Non-pigmented ciliary epithelial cell (primary cell): Measurements from ENCODE around the gene ZNF692.
"Not testable (repeated sequence)": the region's sequence is repeated elsewhere in the genome, so short reads cannot be mapped to it uniquely, and the experiment has no call there.

Source experiments
- DNase-seq: peaks from one replicate; pipeline ENCODE4 v3.0.0-alpha.2; 2010; ENCODE audit warnings: low read depth

Gene ZNF692, protein sequence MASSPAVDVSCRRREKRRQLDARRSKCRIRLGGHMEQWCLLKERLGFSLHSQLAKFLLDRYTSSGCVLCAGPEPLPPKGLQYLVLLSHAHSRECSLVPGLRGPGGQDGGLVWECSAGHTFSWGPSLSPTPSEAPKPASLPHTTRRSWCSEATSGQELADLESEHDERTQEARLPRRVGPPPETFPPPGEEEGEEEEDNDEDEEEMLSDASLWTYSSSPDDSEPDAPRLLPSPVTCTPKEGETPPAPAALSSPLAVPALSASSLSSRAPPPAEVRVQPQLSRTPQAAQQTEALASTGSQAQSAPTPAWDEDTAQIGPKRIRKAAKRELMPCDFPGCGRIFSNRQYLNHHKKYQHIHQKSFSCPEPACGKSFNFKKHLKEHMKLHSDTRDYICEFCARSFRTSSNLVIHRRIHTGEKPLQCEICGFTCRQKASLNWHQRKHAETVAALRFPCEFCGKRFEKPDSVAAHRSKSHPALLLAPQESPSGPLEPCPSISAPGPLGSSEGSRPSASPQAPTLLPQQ

DNA sequence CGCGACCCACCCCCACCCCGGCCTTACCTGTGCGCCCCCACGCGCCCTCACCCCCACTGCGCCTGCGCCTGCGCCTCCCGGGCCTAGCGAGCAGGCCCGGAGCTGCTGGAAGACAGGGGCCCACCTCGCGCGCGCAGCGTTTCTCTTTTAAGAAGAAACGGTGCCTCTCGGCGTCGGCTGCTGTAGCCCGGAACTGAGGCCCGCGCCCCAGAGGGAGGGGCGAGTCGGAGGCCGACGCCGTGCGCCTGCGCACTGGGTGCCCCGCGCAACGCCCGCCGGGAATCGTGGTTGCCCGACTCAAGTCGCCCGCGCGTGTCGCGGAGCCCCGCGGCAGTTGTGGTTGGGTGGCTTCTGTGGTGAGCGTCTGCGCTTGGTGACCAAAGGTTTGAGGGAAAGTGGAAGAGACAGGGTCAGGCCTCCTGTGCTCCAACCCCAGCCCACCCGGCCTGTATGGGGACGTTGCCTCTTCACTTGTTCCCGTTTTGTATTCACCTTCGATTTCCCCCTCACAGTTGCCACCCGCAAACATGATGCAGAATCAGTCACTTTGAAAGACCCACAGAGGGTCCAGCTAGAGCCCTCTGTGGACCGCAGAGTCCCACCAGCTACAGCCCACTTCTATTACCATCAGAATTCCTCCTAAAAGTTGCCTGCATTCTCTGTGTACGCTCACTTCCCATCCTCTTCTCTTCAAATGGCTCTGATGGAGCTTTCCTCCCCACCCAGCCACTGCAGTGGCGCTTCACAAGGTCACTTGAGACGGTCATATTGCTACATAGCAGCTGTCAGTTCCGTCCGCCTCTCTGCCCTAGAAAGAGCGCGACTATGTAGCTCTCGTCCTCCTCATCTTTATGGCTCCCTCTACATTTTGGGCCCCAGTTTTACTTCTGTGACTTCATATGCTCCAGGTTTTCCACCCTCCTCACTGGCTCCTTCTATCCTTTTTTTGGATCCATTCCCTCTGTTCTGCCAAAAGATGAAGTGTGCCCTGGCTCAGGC is at the start of gene ZNF692:
Gene ZNF692, minus strand, starts transcription at position 195 of the 999 bp plus-strand sequence. CDS start 776 bp downstream, outside the sequence.
- no peak for DNase-seq

DNA sequence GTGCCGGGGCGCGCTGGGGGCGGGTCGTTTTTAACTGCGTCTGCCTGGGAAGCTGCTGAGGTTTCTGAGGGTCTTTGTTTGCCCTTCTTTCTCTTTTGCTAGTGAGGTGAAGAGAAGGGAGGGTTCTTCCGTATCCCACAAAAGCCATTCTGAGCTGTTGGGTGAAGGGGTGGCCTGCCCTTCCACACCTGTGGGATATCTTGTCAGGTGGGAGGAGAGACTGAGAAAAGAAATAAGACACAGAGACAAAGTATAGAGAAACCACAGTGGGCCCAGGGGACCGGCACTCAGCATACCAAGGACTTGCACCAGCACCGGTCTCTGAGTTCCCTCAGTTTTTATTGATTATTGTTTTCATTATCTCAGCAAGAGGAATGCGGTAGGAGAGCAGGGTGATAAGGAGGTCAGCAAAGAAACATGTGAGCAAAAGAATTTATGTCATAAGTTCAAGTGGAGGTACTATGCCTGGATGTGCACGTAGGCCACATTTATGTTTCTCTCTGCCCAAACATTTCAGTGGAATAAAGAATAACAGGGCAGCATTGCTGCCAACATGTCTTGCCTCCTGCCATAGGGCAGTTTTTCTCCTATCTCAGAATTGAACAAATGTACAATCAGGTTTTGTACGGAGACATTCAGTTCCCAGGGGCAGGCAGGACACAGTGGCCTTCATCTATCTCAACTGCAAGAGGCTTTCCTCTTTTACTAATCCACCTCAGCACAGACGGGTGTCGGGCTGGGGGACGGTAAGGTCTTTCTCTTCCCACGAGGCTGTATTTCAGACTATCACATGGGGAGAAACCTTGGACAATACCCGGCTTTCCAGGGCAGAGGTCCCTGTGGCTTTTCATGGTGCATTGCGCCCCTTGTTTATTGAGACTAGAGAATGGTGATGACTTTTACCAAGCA is 48.1 kb upstream of the ZNF692 start:
- no peak for DNase-seq

DNA sequence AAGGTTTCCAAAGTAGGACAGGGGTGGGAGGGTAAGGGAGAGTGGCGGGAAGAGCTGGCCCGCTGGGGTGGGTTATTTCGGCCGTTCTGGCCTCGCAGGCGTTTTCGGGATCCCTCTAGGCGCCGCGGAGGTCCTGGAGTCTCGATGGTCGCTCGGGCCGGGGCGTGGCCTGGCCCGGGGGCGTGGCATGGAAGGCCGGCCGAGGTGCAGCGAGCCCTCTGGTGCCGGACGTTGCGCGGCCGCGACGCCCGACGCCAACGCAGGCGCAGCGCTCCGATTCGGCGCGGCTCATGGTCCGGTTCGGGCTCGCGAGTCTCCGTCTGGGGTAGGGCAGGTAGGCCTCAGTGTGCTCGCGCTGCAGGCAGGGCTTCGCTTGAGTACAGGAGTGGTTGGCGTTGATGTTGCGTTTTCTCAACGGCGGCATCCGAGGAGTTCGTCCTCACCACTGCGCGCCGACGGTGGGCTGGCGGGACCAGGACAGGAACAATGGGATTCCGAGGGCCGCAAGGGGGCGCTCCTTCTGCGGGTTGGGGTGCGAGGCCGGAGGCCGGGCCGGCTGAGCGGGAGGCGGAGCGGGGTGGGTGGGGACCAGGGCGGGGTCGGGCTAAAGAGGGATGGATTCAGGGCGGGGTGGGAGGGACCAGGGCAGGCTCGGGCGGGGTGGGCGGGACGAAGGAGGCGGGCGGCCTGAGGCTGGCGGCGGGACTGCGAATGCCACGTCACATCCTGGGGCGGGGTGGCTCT is 47.3 kb upstream of the ZNF692 start, which contains the start of gene PGBD2:
Gene PGBD2, plus strand, starts transcription at position 227 of the 744 bp plus-strand sequence. CDS start 7,628 bp downstream, outside the sequence.
- peak; percentile 60 for DNase-seq

DNA sequence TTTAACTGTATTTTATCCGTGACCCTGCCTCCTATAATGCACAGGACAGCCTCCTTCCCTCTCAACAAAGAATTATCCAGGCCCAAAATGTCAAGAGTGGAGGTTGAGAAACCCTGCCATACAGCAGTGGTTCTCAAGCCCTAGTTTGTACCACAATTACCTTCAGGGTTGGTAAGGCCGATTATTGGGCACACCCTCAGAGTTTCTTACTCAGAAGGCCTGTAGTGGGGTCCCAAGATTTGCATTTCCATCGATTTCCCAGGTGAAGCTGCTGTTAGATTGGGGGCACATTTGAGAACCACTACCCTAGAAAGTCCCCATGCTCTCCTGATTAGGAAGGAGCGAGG is 46.8 kb upstream of the ZNF692 start:
- no peak for DNase-seq

DNA sequence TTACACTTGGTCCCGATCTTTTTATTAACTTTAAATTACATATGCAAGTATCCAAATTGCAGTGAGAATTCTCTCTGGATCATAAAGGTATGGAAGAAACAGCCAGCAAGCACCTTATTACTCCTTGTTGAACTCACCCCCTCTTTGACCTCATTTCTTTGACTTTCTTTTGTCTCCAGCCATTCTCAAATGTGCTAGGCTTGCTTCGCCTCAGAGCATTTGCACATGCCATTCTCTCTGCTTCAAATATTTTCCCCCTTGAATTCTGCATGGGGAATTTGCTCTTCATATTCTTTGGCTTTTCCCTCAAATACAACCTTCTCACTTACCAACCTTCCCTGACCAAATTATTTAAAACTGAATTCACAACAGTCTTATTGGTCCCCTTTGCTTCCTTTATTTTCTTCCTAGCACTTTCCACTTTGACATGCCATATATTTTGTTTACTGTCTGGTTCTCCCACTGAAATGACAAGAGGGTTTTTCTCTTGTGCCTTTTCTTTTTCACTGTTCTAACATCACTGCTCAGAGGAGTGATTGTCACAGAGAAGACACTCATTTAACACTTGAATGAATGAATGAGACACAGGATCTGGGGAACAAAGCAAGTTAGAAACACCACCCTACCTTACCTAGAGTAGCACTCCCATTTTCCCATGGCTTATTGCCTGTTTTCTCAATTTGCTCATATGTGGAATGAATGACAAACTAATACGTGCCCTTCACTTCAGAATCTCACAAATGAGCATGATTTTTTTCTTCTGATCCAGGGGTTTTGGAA is 45.7 kb upstream of the ZNF692 start:
- DNase-seq = no peak

DNA sequence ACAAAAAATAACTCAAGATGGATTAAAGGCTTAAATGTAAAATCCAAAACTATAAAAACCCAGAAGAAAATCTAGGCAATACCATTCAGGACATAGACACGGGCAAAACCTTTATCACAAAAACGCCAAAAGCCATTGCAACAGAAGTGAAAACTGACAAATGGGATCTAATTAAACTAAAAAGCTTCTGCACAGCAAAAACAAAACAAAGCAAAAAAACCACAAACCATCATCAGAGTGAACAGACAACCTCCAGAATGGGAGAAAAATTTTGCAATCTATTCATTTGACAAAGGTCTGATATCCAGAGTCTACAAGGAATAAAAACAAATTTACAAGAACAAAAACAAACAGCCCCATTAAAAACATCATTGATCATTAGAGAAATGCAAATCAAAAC is 42.7 kb upstream of the ZNF692 start:
- no peak for DNase-seq

DNA sequence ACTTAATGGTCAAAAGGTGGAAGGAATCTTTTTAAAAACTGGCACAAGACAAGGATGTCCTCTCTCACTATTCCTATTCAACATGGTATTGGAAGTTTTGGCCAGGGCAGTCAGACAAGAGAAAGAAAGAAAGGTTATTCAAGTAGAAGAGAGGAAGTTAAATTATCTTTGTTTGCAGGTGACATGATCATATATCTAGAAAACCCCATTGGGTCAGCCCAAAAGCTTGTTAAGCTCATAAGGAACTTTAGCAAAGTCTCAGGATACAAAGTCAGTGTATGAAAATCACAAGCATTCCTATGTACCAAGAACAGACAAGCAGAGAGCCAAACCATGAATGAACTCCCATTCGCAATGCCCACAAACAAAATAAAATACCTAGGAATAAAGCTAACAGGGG is 41.8 kb upstream of the ZNF692 start:
- DNase-seq = no peak

DNA sequence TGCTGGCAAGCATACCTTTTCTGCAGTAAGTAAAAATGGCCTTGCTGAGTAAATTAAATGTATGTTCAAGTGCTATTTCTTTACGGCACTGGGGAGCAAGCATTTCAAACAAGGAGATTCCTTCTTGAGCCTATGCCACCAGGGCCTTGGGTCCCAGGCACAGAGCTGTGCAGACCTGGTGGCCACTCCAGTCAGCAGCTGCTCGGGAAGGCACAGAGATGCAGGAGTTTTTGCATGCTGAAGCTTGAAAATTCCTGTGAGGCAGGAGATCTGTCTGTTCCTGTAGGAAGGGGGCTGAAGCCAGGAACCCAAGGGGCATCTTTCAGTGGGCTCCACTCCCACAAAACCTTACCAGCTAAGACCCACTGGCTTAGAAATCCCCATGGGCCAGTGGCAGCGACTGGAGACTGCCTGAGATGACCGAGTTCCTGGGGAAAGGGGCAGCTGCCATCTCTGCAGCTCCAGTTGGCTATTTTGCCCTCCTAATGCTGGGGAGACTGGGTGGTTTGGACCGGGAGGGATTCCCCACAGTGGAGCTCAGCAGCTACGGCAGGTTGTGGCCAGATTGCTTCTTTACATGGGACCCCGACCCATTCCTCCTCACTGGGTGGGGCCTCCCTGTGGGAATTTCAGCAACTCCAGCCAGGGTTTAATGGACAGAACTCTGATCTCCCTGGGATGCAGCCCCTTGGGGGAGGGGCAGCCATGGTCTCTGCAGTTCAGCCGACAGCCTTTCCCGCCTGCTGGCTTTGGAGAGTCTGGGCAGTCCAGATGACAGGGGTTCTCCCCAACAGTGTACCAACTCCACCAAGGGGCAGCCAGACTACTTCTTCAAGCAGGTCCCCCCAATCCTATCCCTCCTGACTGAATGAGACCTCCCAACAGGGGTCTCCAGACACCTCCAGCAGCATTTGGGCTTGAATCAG is 38.8 kb upstream of the ZNF692 start:
- no peak for DNase-seq

DNA sequence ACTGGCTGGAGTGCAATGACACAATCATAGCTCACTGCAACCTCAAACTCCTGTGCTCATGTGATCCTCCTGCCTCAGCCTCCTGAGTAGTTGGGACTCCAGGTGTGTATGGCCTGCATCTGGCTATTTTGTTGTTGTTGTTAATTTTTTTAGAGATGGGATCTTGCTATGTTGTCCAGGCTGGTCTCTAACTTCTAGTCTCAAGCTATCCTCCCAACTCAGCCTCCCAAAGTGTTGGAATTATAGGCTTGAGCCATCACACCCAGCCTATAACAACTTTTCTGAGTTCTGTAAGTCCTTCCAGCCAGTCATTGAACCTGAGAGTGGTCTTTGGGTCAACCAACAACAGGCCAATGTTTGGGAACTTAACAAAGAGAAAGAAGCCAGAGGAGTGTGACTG is 36.0 kb upstream of the ZNF692 start:
- DNase-seq = no peak

DNA sequence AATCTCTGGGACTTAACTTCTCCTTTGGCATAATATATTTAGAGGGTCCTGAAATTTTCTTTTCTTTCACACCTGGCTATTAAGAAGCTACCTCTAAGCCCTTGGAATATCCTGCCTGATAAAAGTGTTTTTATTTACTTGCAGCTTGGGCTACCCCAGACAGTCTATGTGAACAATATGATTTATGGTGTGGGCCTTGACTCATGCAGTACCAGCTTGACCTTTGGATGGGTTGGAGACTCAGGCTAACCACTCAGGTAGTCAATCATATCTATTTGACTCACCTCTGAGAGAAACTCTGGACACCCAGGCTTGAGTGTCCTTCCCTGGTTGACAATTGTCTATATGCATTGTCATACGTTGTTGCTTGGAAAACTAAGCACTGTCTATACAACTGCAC is 33.7 kb upstream of the ZNF692 start:
- DNase-seq = no peak

DNA sequence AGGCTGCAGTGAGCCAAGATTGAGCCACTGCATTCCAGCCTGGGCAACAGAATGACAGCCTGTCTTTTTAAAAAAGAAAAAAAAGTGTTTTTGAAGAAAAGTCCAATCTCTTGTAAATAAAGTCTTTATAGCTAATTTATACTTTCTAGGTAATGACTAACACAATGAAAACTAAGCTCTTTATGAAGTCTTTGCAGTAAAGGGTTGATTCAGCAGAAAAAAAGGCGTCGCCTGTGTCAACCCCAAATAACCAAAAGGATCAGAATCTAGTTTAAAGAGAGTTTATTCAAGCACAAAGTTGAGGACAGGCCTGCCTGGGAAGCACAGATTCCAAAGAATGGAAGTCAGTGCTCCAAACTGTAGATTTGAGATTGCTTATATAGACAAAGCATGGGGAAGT is 32.9 kb upstream of the ZNF692 start:
- no peak for DNase-seq

DNA sequence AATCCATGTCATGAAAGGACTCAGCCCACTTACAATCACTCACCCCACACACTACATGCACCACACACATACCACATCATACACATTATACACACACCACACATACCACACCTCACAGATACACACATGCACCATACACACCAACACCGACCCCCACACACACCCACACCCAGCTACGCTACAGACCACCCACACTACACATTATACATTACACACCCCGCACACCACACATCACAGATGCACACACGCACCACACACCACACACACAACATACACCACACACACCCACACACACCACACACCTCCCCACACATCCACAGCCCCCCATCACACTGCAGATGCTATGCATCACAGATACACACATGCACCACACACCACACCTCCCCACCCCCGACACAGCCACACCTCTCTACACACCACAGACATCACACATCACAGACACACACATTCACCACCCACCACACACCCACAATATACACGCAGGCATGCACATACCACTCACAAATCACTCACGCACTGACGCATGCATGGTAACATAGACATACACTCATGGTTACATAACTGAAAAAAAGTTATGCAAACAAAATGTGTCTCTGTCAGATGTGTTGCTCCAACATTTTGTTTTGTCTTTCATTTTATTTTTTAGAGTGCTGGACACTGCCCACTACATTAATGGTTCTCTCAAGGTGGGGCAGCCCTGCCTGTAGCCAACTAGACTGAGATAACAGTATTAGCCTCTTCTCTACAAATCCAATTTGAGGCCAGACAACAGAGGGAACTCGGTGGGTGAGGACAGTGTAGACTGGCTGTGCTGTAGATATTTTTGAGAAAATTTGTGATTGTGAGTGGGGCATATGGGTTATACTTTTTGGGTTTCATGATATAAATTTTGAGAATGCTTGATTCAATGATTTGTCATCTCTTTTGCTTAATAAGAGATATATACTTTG is 31.9 kb upstream of the ZNF692 start:
- no peak for DNase-seq

DNA sequence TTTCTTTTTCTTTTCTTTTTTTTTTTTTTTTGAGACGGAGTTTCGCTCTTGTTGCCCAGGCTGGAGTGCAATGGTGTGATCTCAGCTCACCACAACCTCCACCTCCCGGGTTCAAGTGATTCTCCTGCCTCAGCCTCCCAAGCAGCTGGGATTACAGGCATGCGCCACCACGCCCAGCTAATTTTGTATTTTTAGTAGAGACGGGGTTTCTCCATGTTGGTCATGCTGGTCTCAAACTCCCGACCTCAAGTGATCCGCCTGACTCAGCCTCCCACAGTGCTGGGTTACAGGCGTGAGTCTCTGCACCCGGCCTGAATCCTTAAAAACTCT is 31.0 kb upstream of the ZNF692 start:
- DNase-seq = not testable (repeated sequence)

DNA sequence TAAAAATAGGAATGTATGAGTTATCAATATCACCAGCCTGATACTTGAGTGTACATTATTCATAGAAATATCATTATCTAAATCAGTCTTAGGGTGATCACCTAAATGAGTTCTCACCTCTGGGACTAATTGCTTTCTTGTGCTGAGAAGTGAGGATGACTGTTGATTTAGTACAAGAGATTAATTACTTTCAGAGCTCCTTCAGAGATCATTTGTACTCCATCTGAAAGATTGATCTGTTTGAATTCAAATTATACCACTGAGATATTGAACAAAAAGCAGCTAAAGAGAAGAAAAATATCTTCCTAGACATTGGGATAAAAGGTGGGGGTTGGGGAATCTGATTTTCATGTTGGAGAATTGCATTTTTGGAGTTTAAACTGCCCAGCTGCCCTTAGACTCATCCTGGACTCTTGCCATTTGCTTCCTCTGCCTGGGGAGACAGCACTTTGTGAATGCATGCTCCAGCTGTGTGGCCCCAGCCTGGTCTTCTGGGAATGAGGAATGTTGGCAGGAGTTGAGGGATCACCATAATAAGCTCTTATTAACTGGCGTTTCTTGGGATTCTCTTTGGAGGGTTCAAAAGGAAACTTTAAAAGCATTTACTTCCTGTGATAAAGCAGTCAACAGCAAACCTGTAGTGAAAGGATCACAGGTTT is 27.5 kb upstream of the ZNF692 start:
- DNase-seq = no peak

DNA sequence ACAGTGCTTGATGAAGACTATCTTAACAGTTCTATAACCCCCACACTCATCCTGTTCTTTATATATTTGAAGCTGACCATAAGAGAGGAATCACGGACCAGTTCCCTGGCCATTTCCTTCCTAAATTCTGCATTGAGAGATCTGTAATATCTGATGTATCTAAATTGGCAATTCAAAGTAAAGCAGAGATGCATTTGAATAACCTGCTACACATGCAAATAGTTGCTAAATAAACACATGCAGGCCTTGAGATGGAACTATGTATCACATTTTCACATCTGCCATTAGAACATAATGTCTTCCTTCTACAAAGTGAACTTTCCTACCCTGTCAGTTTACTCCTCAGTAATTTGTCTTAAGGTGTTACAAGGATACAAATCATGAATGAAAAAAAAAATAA is 26.8 kb upstream of the ZNF692 start:
- DNase-seq = no peak

DNA sequence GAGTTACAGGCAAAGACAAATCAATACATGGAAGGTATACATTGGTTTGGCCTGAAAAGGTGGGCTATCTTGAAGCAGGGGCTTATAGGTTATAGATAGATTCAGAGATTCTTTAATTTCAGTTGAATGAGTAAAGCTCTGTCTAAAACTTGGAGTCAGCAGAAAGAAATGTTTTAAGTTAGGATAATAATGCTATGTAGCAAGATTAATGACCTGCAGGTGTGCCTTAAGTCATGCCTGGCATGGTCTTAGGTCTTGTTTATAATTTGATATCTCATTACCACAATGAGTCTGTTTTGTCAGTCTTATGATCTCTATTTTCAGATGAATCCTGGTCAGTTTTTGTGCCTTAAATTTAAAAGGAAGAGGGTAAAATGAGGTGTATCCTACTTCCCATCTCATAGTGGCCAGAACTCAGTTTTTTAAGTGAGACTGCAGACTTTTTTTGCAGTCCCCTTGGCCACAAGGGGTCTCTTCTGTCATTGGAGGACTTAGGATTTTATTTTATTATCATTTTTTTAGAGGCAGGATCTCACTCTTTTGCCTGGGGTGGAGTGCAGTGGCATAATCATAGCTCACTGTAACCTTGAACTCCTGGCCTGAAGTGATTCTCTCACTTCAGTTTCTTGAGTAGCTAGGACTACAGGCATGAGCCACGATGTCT is 25.9 kb upstream of the ZNF692 start:
- DNase-seq = no peak

DNA sequence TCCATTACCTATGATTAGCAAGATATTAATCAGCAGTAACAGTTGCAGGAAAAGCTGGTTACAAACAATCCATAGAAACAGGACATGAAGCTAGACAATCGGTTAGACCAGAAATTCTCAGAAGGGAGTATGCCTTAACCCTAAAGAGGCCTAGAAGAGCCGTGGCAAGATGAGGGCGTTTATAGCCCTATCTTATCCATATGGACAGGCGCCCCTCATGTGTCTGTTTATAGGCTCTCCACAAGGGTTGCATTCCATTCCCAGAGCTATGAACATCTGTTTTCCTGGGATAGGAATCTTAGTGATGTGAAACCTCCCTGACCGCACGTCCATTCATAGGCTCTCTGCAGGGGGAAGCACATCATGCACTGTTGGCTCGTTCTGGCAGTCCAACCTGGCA is 23.5 kb upstream of the ZNF692 start:
- not testable (repeated sequence) for DNase-seq
